Endothelial cell of umbilical vein (primary cell): Measurements from ENCODE around the gene FAR1. TPM values are rescaled to one million over a fixed set of nuclear protein-coding genes. Genes with fewer than 3 reads are reported as not detected.
A peak's percentile ranks its signal among the peaks of the same experiment; 100 is the strongest.

Source experiments
- BruUV-seq: library from RNA; stranded (reverse); fragments of 400-500 nt; replicated peaks from 2 replicates; lab custom pipeline; 2021; lab: Mats Ljungman, UMichigan
- CTCF ChIA-PET: fragments of 300-600, 350-600 bp; sonication (Branson Sonifier 250); formaldehyde crosslinking; loops from one replicate; lab custom pipeline; 2021; ENCODE audit warnings: antibody characterized with exemption, inconsistent platforms; lab: Charles Lee
- POLR2A ChIA-PET: fragments of 300-600, 350-600 bp; sonication (Branson Sonifier 250); formaldehyde crosslinking; loops from one replicate; lab custom pipeline; 2021; ENCODE audit warnings: antibody characterized with exemption, inconsistent platforms; lab: Charles Lee
- DNase-seq: peaks from one replicate; pipeline ENCODE4 v3.0.0-alpha.2; 2011; ENCODE audit warnings: low read depth, low spot score
- FAIRE-seq: peaks from 2 replicates; lab custom pipeline; 2011; peaks lifted over from hg19 to GRCh38; lab: Jason Lieb, UNC
- H2AFZ ChIP-seq: 2 replicates; pipeline ENCODE4 v1.6.0; 2012; ENCODE audit warnings: low read depth, low read length, control low read depth, inconsistent platforms
- H3K27ac ChIP-seq: 2 replicates; pipeline ENCODE4 v1.5.1; 2011; ENCODE audit warnings: low read depth, mild to moderate bottlenecking, control low read depth, low read length, moderate library complexity; ENCODE audit not compliant: insufficient read depth
- H3K27me3 ChIP-seq, 2 experiments: 2 replicates each; pipeline versions ENCODE4 v1.6.0 to v1.6.1; 2011; ENCODE audit warnings: low read length in 2 of 2, mixed read lengths in 1 of 2; ENCODE audit not compliant: control insufficient read depth in 2 of 2, insufficient read depth in 2 of 2
- H3K36me3 ChIP-seq, 2 experiments: 2 replicates in 1 of 2; 3 replicates in 1 of 2; pipeline ENCODE4 v1.5.1; 2011; ENCODE audit warnings: low read length in 2 of 2, mild to moderate bottlenecking in 1 of 2, moderate library complexity in 1 of 2; ENCODE audit not compliant: control insufficient read depth in 2 of 2, insufficient read depth in 2 of 2; ENCODE audit errors: extremely low read depth in 1 of 2
- H3K4me1 ChIP-seq: 3 replicates; pipeline ENCODE4 v1.5.1; 2011; ENCODE audit warnings: mild to moderate bottlenecking, low read length; ENCODE audit not compliant: control insufficient read depth, insufficient read depth; ENCODE audit errors: extremely low read depth
- H3K4me2 ChIP-seq: 2 replicates; pipeline ENCODE4 v1.6.1; 2011; ENCODE audit warnings: low read length, control low read depth, mixed read lengths; ENCODE audit not compliant: insufficient read depth
- H3K4me3 ChIP-seq, 3 experiments: fragments of 200-600 bp in 1 of 3; sonication (generic), shearing (Covaris generic) in 1 of 3; replicated peaks in 1 of 3; 2 replicates each; pipeline ENCODE4 v1.5.1; 2011 to 2016; ENCODE audit warnings: control low read depth in 3 of 3, low read length in 3 of 3, mild to moderate bottlenecking in 2 of 3, inconsistent platforms in 1 of 3, low read depth in 1 of 3, moderate library complexity in 1 of 3; ENCODE audit not compliant: insufficient read depth in 1 of 3
- H3K79me2 ChIP-seq: 2 replicates; pipeline ENCODE4 v1.6.0; 2012; ENCODE audit warnings: low read length, inconsistent platforms; ENCODE audit not compliant: control insufficient read depth, insufficient read depth
- H3K9ac ChIP-seq: replicated peaks from 2 replicates; pipeline ENCODE3; 2011; ENCODE audit warnings: low read length, control low read depth; ENCODE audit not compliant: insufficient read depth; ENCODE audit errors: extremely low read depth
- H3K9me1 ChIP-seq: replicated peaks from 3 replicates; pipeline ENCODE4 v1.6.0; 2011; ENCODE audit warnings: mild to moderate bottlenecking, low read length; ENCODE audit not compliant: control insufficient read depth, insufficient read depth; ENCODE audit errors: extremely low read depth
- H3K9me3 ChIP-seq: replicated peaks from 2 replicates; pipeline ENCODE4 v1.5.1; 2012; ENCODE audit warnings: low read length, inconsistent platforms; ENCODE audit not compliant: control insufficient read depth, insufficient read depth
- H4K20me1 ChIP-seq: replicated peaks from 2 replicates; pipeline ENCODE3; 2011; ENCODE audit warnings: mild to moderate bottlenecking, low read length; ENCODE audit not compliant: control insufficient read depth, insufficient read depth; ENCODE audit errors: extremely low read depth
- CTCF ChIP-seq, 2 donors: IDR thresholded peaks; 1 replicate in 1 of 2; 2 replicates in 1 of 2; pipeline ENCODE4 v1.5.1; 2011; ENCODE audit warnings: low read length in 2 of 2, mild to moderate bottlenecking in 2 of 2, moderate library complexity in 2 of 2, control low read depth in 1 of 2, inconsistent platforms in 1 of 2, low read depth in 1 of 2; ENCODE audit not compliant: insufficient read depth in 1 of 2; ENCODE audit errors: extremely low read depth in 1 of 2
- EZH2 ChIP-seq: IDR thresholded peaks from 2 replicates; pipeline ENCODE4 v1.6.1; 2012; ENCODE audit warnings: borderline replicate concordance, low read depth, mild to moderate bottlenecking, moderate library complexity, low read length, inconsistent platforms; ENCODE audit not compliant: severe bottlenecking
- FOS ChIP-seq: IDR thresholded peaks from 2 replicates; pipeline ENCODE4 v1.6.1; 2011; ENCODE audit warnings: mild to moderate bottlenecking, low read length, moderate library complexity, borderline replicate concordance; ENCODE audit not compliant: insufficient read depth
- GATA2 ChIP-seq: IDR thresholded peaks from 2 replicates; pipeline ENCODE4 v1.7.0; 2011; ENCODE audit warnings: low read depth, mild to moderate bottlenecking, moderate library complexity, mixed read lengths, low read length; ENCODE audit not compliant: insufficient read length, insufficient read depth
- JUN ChIP-seq: IDR thresholded peaks from 2 replicates; pipeline ENCODE4 v1.6.1; 2011; ENCODE audit warnings: borderline replicate concordance, low read depth; ENCODE audit not compliant: insufficient read length, insufficient read depth
- MAX ChIP-seq: IDR thresholded peaks from 2 replicates; pipeline ENCODE4 v1.6.1; 2011; ENCODE audit not compliant: insufficient read depth, insufficient read length
- MYC ChIP-seq: IDR thresholded peaks from one replicate; pipeline ENCODE4 v1.6.1; 2011; ENCODE audit warnings: mild to moderate bottlenecking, low read depth, low read length
- POLR2A ChIP-seq: IDR thresholded peaks from 2 replicates; pipeline ENCODE4 v1.6.1; 2012; ENCODE audit warnings: low read depth, mild to moderate bottlenecking, control low read depth, low read length
- POLR2AphosphoS5 ChIP-seq: IDR thresholded peaks from 2 replicates; pipeline ENCODE4 v1.6.1; 2012; ENCODE audit warnings: low read depth, mild to moderate bottlenecking, control low read depth, low read length, moderate library complexity; ENCODE audit not compliant: insufficient read depth
- dilution Hi-C: fragments of 300-500 bp; cut with MboI; formaldehyde crosslinking; loops from one replicate; pipeline ENCODE4 v1.15.0; 2019; ENCODE audit warnings: low sequenced_read_pairs; ENCODE audit not compliant: extremely low pct_ligation_motif_present
- intact Hi-C: fragments of 100-400 bp; cut with micrococcal nuclease; formaldehyde crosslinking; loops from one replicate; pipeline ENCODE4 v1.10.0; 2022
- polyA plus RNA-seq, 4 experiments: library from polyadenylated mRNA; depleted of rRNA in 3 of 4; stranded (reverse) in 3 of 4; unstranded in 1 of 4; fragments of >200 nt; gene quantifications; 2 replicates each; pipeline versions ENCODE4 v1.2.1 to v1.2.3, GENCODE V29; 2011 to 2012; ENCODE audit warnings: missing spikeins in 1 of 4
- total RNA-seq: library from RNA; stranded (reverse); gene quantifications from 2 replicates; pipeline ENCODE4 v1.2.3, GENCODE V29; 2021

Gene FAR1
- total and polyA plus RNA-seq, 2 donors (not counting 3 experiments of a cell fraction or from before 2014, with no cell fraction given): 29.5 to 76.4 TPM

GRCh38 chr11:13667795-13668101 is 720 bp upstream of the FAR1 start:
- intact Hi-C loops: loop anchor here (1.0 to 5.0 kb wide), 5 partner anchors 18 to 582 kb away; partner anchors contain the start of gene BTBD10
- BruUV-seq: TSS peak; percentile 85
- Histone ChIP-seq H4K20me1 (peaks cover 4% of the 10 kb centered on the region), H3K4me2 (peak overlapping the region; percentile 90), H3K79me2 (peaks cover 42% of the 10 kb centered on the region), H3K4me1 (peaks cover 20% of the 10 kb centered on the region), H3K9ac (peak overlapping the region; percentile 85), H3K9me3 (no peaks in the 10 kb centered on the region), H3K4me3 (peak overlapping the region; percentile 75 to 84 (median 81)), H3K9me1 (no peaks in the 10 kb centered on the region), H2AFZ (peak overlapping the region; percentile 94), H3K27me3 (no peaks in the 10 kb centered on the region), H3K36me3 (no peaks in the 10 kb centered on the region), H3K27ac (peak overlapping the region; percentile 81)
- dilution Hi-C loops: no loop called here
- ChIA-PET CTCF (interaction anchor here (0.8 to 1.5 kb wide), 5 partner anchors 10 to 78 kb away, joined by 3 to 5 read pairs (median 3); no protein-coding TSS in a partner anchor), POLR2A (no interaction called here)
- DNase-seq (no peak), FAIRE-seq (no peak)
- TF ChIP-seq FOS: no peak

- DNase-seq (peak; percentile 45), FAIRE-seq (no peak)
- ChIA-PET CTCF (interaction anchor here (1.0 kb wide), 1 partner anchor 15 kb away, joined by 3 read pairs; no protein-coding TSS in a partner anchor), POLR2A (no interaction called here)
- Histone ChIP-seq H3K4me2 (peak overlapping the region; percentile 86), H3K9me1 (no peaks in the 10 kb centered on the region), H3K27me3 (no peaks in the 10 kb centered on the region), H2AFZ (peak overlapping the region; percentile 59), H3K4me1 (peaks cover 14% of the 10 kb centered on the region), H3K4me3 (peak overlapping the region; percentile 61 to 95 (median 90)), H3K36me3 (no peaks in the 10 kb centered on the region), H3K9me3 (no peaks in the 10 kb centered on the region), H3K79me2 (peaks cover 54% of the 10 kb centered on the region), H3K27ac (peak overlapping the region; percentile 46), H4K20me1 (peaks cover 7% of the 10 kb centered on the region), H3K9ac (peak overlapping the region; percentile 80)
- intact Hi-C loops: loop anchor here (1.0 to 5.0 kb wide), 5 partner anchors 16 to 580 kb away; partner anchors contain the start of gene BTBD10
- no TSS peak for BruUV-seq
- TF ChIP-seq CTCF (IDR thresholded peaks at IDR 0.05; ENCODE audit: extremely low read depth in 1 of 2, insufficient read depth in 1 of 2, low read depth in 1 of 2, low read length in 2 of 2): no peak
- TF ChIP-seq MAX: no peak
- TF ChIP-seq POLR2AphosphoS5: no peak
- TF ChIP-seq GATA2: no peak
- TF ChIP-seq EZH2: no peak
- no peak for TF ChIP-seq FOS
- TF ChIP-seq JUN: no peak
- no peak for TF ChIP-seq POLR2A
- TF ChIP-seq MYC: no peak
- dilution Hi-C loops: no loop called here
Measured at GRCh38 chr11:13668957-13669521, 571 bp downstream of the FAR1 start.
